Tibial nerve (tissue), 4 donors: Measurements from ENCODE around the gene CASKIN2.

Experiments used
- EP300 ChIP-seq, 2 donors: sonication (generic); formaldehyde crosslinking; IDR thresholded peaks; one replicate each; pipeline ENCODE4 v1.6.1; 2017; ENCODE audit warnings: antibody characterized with exemption in 2 of 2, mild to moderate bottlenecking in 1 of 2
- POLR2A ChIP-seq, 2 donors: fragments of 450-650 bp; IDR thresholded peaks; one replicate each; pipeline ENCODE4 v1.6.1; 2017; ENCODE audit warnings: antibody characterized with exemption in 2 of 2, mild to moderate bottlenecking in 2 of 2, moderate library complexity in 2 of 2
- TF ChIP-seq, protein P1 (sequence below), 5 experiments: fragments of 200-600 bp in 3 of 5; fragments of 450-650 bp in 2 of 5; sonication (generic) in 3 of 5; IDR thresholded peaks; one replicate each; pipeline ENCODE4 v1.5.1; 2016 to 2019; ENCODE audit warnings: antibody characterized with exemption in 5 of 5, mild to moderate bottlenecking in 3 of 5, moderate library complexity in 2 of 5

DNA sequence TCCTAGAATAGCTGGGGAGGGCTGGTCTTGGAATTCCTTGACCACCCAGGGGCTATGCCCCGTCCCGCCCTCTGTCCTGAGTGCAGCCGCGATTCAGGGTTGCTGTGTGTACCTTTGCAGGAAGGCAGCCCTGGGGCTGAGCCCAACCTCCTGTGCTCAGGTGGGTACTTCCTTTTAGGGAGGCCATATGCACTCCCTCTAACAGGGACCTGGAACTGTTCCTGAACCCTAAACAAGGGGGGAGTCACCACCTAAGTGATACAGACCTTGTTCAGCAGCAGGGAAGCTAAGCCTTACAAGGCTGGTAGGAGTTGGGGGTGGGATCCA lies 34.8 kb upstream of the CASKIN2 start:
- TF ChIP-seq POLR2A (IDR thresholded peaks at IDR 0.05), result no peak
- TF ChIP-seq, protein P1, sequence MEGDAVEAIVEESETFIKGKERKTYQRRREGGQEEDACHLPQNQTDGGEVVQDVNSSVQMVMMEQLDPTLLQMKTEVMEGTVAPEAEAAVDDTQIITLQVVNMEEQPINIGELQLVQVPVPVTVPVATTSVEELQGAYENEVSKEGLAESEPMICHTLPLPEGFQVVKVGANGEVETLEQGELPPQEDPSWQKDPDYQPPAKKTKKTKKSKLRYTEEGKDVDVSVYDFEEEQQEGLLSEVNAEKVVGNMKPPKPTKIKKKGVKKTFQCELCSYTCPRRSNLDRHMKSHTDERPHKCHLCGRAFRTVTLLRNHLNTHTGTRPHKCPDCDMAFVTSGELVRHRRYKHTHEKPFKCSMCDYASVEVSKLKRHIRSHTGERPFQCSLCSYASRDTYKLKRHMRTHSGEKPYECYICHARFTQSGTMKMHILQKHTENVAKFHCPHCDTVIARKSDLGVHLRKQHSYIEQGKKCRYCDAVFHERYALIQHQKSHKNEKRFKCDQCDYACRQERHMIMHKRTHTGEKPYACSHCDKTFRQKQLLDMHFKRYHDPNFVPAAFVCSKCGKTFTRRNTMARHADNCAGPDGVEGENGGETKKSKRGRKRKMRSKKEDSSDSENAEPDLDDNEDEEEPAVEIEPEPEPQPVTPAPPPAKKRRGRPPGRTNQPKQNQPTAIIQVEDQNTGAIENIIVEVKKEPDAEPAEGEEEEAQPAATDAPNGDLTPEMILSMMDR (IDR thresholded peaks at IDR 0.05), result no peak
- TF ChIP-seq EP300 (IDR thresholded peaks at IDR 0.05), result no peak
